Left lung (tissue), 10 donors: ENCODE data around the gene ABCA7. TPM values are rescaled to one million over a fixed set of nuclear protein-coding genes. Genes with fewer than 3 reads are reported as not detected.

Source experiments
- ATAC-seq: fragments of 200-7000 bp; cut with Tn5 transposase; one replicate; pipeline ENCODE4 v1.9.1; 2020; ENCODE audit warnings: moderate library complexity
- DNase-seq, 4 donors: peaks; one replicate each; pipeline ENCODE4 v3.0.0-alpha.2; 2013 to 2020
- H3K27ac ChIP-seq, 2 donors: fragments of 200-600 bp; sonication (generic) in 1 of 2; one replicate each; pipeline versions ENCODE4 v1.5.0 to v1.8.0; 2020 to 2021
- H3K27me3 ChIP-seq, 2 donors: fragments of 200-600 bp; sonication (generic) in 1 of 2; one replicate each; pipeline versions ENCODE4 v1.5.0 to v1.8.0; 2020 to 2021
- H3K36me3 ChIP-seq, 2 donors: fragments of 200-600 bp; sonication (generic) in 1 of 2; one replicate each; pipeline versions ENCODE4 v1.5.0 to v1.8.0; 2020 to 2021
- H3K4me1 ChIP-seq, 2 donors: fragments of 200-600 bp; one replicate each; pipeline ENCODE4 v1.8.0; 2021
- H3K4me3 ChIP-seq, 2 donors: fragments of 200-600 bp; sonication (generic) in 1 of 2; one replicate each; pipeline versions ENCODE4 v1.5.0 to v1.8.0; 2020 to 2021; ENCODE audit warnings: mild to moderate bottlenecking in 1 of 2
- H3K9me3 ChIP-seq, 2 donors: fragments of 200-600 bp; sonication (generic) in 1 of 2; one replicate each; pipeline versions ENCODE4 v1.5.0 to v1.8.0; 2020 to 2021
- CTCF ChIP-seq, 2 donors: fragments of 200-600 bp; sonication (generic) in 1 of 2; IDR thresholded peaks; one replicate each; pipeline versions ENCODE4 v1.5.0 to v1.8.0; 2021; ENCODE audit warnings: antibody characterized with exemption in 2 of 2
- intact Hi-C, 2 donors: fragments of 100-400 bp; cut with DNase I; formaldehyde crosslinking; loops; one replicate each; pipeline versions ENCODE4 v1.11.2 to v1.14.2; 2022
- polyA plus RNA-seq, 6 donors: library from polyadenylated mRNA; unstranded; fragments of 120-200 nt; gene quantifications; one replicate each; pipeline ENCODE4 v1.2.1, GENCODE V29; 2013; ENCODE audit not compliant: insufficient read length in 6 of 6
- total RNA-seq, 2 donors: library from RNA; stranded (reverse); fragmentation: NEBNext Ultra II Directional; extraction: Animal tissue kit (Norgen Biotek cat#: 25700); gene quantifications; one replicate each; pipeline ENCODE4 v1.2.1, GENCODE V29; 2021
- donor health status: DM: no; HTN: yes; CAD: no.
- donor health status: DM: no; HTN: no; CAD: no.

ABCA7 gene
- total and polyA plus RNA-seq, 8 donors, result 3.3 to 52.2 (median 4.9) TPM

DNA sequence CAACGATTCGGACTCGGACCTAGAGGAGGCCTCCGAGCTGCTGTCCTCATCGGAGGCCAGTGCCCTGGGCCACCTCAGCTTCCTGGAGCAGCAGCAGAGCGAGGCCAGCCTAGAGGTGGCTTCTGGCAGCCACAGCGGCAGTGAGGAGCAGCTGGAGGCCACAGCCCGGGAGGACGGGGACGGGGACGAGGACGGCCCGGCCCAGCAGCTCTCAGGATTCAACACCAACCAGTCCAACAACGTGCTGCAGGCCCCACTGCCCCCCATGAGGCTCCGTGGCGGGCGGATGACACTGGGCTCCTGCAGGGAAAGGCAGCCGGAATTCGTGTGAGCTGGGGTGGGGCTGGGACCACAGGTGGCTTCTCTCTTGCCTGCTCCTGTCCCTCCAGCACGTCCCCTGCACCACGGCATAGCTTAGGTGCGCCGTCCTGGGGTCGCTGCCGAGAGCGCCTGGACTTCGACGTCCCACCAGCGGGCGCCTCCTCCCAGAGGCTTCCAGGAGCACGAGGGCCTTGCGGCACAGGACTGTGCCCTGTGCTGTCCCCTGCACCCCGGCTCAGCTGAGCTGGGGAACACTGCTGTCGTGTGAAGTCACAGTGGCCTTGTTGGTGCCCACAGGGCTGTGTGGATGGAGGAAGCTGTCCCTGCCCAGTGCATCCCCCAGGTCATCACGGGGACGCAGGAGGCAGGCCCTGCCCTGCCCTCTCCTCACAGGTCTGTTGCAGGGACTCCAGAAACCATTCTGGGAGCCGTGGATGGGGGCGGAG, 46.0 kb downstream of the ABCA7 start:
- DNase-seq, result no peak
- no peak for TF ChIP-seq CTCF (IDR thresholded peaks at IDR 0.05)
- Histone ChIP-seq H3K36me3 (peaks cover 0 to 97% of the 10 kb centered on the region in 2 donors), H3K4me1 (peaks cover 6 to 69% of the 10 kb centered on the region in 2 donors), H3K27ac (peak overlapping the region in 1 of 2 donors; percentile 90), H3K27me3 (no peaks in the 10 kb centered on the region), H3K4me3 (no peak overlapping the region), H3K9me3 (no peaks in the 10 kb centered on the region)
- no peak for ATAC-seq
- intact Hi-C loops, result no loop called here

DNA sequence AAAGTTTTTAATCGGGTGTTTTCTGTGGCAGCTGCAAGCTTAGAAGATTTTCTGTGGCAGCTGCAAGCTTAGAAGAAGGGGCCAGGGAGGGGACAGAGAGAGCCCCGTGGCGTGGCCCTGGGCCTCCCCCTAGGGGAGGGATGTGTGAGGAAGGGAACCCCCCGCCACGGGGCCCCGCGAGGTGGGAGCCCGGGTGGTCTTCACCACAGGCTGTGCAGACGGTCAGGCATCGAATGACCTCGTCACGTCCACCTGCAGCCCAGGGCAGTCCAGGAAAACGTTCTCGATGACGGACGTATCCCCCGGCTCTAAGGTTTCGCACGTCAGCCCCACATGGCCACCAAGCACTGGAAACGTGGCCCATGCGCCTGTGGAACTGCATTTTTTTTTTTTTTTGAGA, 46.7 kb downstream of the ABCA7 start:
- Histone ChIP-seq H3K4me1 (peaks cover 6 to 65% of the 10 kb centered on the region in 2 donors), H3K9me3 (no peaks in the 10 kb centered on the region), H3K27me3 (no peaks in the 10 kb centered on the region), H3K27ac (peak overlapping the region in 1 of 2 donors; percentile 90), H3K4me3 (no peak overlapping the region), H3K36me3 (peaks cover 0 to 97% of the 10 kb centered on the region in 2 donors)
- no peak for TF ChIP-seq CTCF (IDR thresholded peaks at IDR 0.05)
- ATAC-seq (no peak), DNase-seq (no peak)
- intact Hi-C loops, result no loop called here

DNA sequence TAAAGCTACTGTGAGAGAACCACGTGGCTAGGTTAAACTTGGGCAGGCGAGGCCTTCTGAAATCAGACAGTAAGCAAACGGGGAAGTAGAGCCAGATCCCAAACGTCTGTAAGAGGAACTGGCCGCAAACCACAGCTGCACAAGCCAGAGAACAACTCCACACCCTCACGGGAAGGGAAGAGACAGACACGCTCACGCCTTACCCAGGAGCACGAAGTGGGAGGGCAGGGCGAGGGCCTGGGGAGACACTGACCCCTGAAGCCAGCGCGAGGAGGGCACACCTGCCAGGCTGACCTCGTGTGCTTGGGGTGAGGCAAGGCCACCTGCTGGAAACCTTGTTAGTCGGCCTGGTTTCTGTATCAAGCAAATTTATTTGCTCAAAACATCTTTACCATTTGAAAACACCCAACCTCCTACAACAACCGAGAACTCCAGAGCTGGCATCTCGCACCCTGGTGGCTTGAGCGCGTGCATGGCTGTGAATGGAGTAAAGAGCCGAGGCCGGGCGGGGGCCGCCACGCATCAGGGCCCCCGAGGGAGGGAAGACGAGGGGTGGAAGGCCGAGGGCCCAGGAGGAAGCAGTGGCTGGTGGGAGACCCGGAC, 48.0 kb downstream of the ABCA7 start:
- no peak for TF ChIP-seq CTCF (IDR thresholded peaks at IDR 0.05)
- ATAC-seq, result peak; percentile 65
- intact Hi-C loops, result no loop called here
- H3K36me3 ChIP-seq, result peaks cover 0 to 100% of the 10 kb centered on the region in 2 donors
- H3K4me3 ChIP-seq, result no peak overlapping the region
- H3K27ac ChIP-seq, result peak overlapping the region; percentile 62 to 90
- DNase-seq, result peak in 1 of 4 donors; percentile 87
- no peaks in the 10 kb centered on the region for H3K27me3 ChIP-seq
- peaks cover 3 to 58% of the 10 kb centered on the region in 2 donors for H3K4me1 ChIP-seq
- no peaks in the 10 kb centered on the region for H3K9me3 ChIP-seq

DNA sequence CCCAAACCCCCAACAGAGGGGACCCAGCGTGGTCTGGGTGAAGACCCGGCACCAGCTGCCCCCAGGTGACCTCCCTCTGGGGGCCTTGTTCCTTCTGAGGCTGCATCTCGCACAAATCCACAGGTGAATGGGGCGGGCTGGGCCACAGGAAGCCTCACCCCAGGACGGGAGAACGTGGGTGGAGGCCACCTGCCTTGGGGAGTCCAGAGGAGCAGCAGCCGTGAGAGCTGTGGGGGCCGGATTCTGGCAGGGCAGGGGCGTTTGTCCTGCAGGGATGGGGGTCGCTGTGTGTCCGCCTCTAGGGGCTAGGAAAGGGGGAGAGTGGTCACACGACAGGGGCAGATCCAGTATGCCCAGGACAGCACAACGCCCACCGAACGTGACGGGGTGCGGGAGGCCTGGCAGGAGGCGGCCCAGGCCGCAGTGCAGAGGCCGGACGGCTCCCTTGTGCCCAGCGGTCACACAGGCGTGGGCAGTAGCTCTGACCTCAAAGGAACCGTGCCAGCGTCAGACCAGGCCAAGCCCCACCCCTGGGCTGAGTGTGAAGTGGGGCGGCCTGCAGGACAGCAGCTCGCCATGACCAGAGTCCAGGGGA, 48.6 kb downstream of the ABCA7 start:
- Histone ChIP-seq H3K27ac (peak overlapping the region; percentile 62 to 90), H3K4me3 (no peak overlapping the region), H3K36me3 (peaks cover 0 to 100% of the 10 kb centered on the region in 2 donors), H3K9me3 (no peaks in the 10 kb centered on the region), H3K27me3 (no peaks in the 10 kb centered on the region), H3K4me1 (peaks cover 0 to 58% of the 10 kb centered on the region in 2 donors)
- ATAC-seq (peak; percentile 43), DNase-seq (no peak)
- intact Hi-C loops, result no loop called here
- TF ChIP-seq CTCF (IDR thresholded peaks at IDR 0.05), result no peak
